ENCODE data around the gene KLRF1. TPM values are rescaled to one million over a fixed set of nuclear protein-coding genes. Genes with fewer than 3 reads are reported as not detected.
"Not testable (repeated sequence)": the region's sequence is repeated elsewhere in the genome, so short reads cannot be mapped to it uniquely, and the experiment has no call there.

The KLRF1 gene
- total RNA-seq, 1 experiment from 2014 or later, result not detected

DNA sequence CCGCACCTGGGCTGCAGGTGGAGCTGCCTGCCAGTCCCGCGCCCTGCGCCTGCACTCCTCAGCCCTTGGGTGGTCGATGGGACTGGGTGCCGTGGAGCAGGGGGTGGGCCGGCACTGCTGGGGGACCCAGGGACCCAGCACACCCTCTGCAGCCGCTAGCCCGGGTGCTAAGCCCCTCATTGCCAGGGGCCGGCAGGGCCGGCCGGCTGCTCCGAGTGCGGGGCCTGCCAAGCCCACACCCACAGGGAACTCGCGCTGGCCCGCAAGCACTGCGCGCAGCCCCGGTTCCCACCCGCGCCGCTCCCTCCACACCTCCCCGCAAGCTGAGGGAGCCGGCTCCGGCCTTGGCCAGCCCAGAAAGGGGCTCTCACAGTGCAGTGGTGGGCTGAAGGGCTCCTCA lies 48.8 kb downstream of the KLRF1 start:
- CTCF ChIA-PET; intact Hi-C loops (cut with micrococcal nuclease); H3K36me3 ChIP-seq (ENCODE audit: control insufficient read depth in 1 of 2, insufficient read depth in 2 of 2, low read length in 2 of 2); H3K9me3 ChIP-seq (ENCODE audit: control insufficient read depth in 1 of 2, insufficient read depth in 1 of 2, low read depth in 1 of 2, low read length in 2 of 2); H3K4me2 ChIP-seq (ENCODE audit: low read length); ATAC-seq; BruUV-seq (replicated peaks); DNase-seq (ENCODE audit: low read depth, low spot score); H3K4me1 ChIP-seq (ENCODE audit: control insufficient read depth in 1 of 2, insufficient read depth in 2 of 2, low read length in 2 of 2); H3K4me3 ChIP-seq (replicated peaks in 1 of 2; ENCODE audit: low read depth in 1 of 2, low read length in 2 of 2); H3K9me2 ChIP-seq (ENCODE audit: insufficient read depth); H4K20me1 ChIP-seq (ENCODE audit: insufficient read depth); H3K9ac ChIP-seq (ENCODE audit: low read length); H2AFZ ChIP-seq (ENCODE audit: low read depth, low read length, poor library complexity, severe bottlenecking); H3K27ac ChIP-seq (ENCODE audit: low read depth, low read length); H3K79me2 ChIP-seq (ENCODE audit: insufficient read depth, low read length); POLR2A ChIA-PET; RAD21 ChIA-PET (ENCODE audit: low non-redundant PET in 1 of 2, low total read pairs in 2 of 2, uncharacterized antibody in 2 of 2, unreplicated experiment in 2 of 2): not testable (repeated sequence)
- H3K27me3 ChIP-seq (ENCODE audit: insufficient read depth, low read length), result peaks cover 41% of the 10 kb centered on the region

DNA sequence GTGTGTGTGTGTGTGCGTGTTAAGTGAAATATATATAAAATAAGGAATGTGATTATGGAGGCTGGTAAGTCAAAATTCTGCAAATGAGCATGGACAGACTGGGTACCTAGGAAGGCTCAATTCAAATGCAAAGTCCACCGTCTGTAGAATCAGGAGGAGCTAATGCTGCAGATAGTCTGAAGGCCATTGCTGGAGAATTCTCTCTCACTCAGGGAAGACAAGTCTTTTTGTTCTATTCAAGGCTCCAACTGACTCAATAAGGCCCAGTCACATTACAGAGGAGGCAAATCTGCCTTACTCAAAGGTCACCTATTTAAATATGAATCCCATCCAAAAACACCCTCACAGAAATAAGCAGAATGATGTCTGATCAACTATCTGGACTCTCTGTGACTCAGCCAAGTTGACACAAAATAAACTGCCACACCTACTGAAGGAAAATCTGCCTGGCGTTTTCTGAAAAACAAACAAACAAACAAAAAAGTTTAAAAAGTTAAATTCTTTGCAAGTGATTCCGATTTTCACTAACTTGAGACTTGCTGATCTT lies 53.3 kb downstream of the KLRF1 start:
- Histone ChIP-seq H3K36me3 (ENCODE audit: control insufficient read depth in 1 of 2, insufficient read depth in 2 of 2, low read length in 2 of 2) (no peaks in the 10 kb centered on the region), H3K9ac (ENCODE audit: low read length) (no peak overlapping the region), H3K4me2 (ENCODE audit: low read length) (no peak overlapping the region), H3K27me3 (ENCODE audit: insufficient read depth, low read length) (peaks cover 32% of the 10 kb centered on the region), H4K20me1 (ENCODE audit: insufficient read depth) (no peaks in the 10 kb centered on the region; the same call in 1 of the 2 replicates), H3K9me2 (ENCODE audit: insufficient read depth) (no peaks in the 10 kb centered on the region), H3K9me3 (ENCODE audit: control insufficient read depth in 1 of 2, insufficient read depth in 1 of 2, low read depth in 1 of 2, low read length in 2 of 2) (no peaks in the 10 kb centered on the region), H3K4me3 (replicated peaks in 1 of 2; ENCODE audit: low read depth in 1 of 2, low read length in 2 of 2) (no peak overlapping the region), H3K79me2 (ENCODE audit: insufficient read depth, low read length) (no peaks in the 10 kb centered on the region), H3K4me1 (ENCODE audit: control insufficient read depth in 1 of 2, insufficient read depth in 2 of 2, low read length in 2 of 2) (no peaks in the 10 kb centered on the region), H3K27ac (ENCODE audit: low read depth, low read length) (no peak overlapping the region), H2AFZ (ENCODE audit: low read depth, low read length, poor library complexity, severe bottlenecking) (no peak overlapping the region)
- intact Hi-C loops (cut with micrococcal nuclease), result no loop called here
- no TSS peak for BruUV-seq (replicated peaks)
- no peak for ATAC-seq
- RAD21 ChIA-PET (ENCODE audit: low non-redundant PET in 1 of 2, low total read pairs in 2 of 2, uncharacterized antibody in 2 of 2, unreplicated experiment in 2 of 2), result no interaction called here
- POLR2A ChIA-PET, result no interaction called here
- TF ChIP-seq RAD21 (IDR thresholded peaks at IDR 0.05; ENCODE audit: low read depth), result no peak
- TF ChIP-seq, protein P1, sequence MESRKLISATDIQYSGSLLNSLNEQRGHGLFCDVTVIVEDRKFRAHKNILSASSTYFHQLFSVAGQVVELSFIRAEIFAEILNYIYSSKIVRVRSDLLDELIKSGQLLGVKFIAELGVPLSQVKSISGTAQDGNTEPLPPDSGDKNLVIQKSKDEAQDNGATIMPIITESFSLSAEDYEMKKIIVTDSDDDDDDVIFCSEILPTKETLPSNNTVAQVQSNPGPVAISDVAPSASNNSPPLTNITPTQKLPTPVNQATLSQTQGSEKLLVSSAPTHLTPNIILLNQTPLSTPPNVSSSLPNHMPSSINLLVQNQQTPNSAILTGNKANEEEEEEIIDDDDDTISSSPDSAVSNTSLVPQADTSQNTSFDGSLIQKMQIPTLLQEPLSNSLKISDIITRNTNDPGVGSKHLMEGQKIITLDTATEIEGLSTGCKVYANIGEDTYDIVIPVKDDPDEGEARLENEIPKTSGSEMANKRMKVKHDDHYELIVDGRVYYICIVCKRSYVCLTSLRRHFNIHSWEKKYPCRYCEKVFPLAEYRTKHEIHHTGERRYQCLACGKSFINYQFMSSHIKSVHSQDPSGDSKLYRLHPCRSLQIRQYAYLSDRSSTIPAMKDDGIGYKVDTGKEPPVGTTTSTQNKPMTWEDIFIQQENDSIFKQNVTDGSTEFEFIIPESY (IDR thresholded peaks at IDR 0.05; ENCODE audit: extremely low read depth, insufficient replicate concordance, low read length), result no peak
- TF ChIP-seq, protein P2, sequence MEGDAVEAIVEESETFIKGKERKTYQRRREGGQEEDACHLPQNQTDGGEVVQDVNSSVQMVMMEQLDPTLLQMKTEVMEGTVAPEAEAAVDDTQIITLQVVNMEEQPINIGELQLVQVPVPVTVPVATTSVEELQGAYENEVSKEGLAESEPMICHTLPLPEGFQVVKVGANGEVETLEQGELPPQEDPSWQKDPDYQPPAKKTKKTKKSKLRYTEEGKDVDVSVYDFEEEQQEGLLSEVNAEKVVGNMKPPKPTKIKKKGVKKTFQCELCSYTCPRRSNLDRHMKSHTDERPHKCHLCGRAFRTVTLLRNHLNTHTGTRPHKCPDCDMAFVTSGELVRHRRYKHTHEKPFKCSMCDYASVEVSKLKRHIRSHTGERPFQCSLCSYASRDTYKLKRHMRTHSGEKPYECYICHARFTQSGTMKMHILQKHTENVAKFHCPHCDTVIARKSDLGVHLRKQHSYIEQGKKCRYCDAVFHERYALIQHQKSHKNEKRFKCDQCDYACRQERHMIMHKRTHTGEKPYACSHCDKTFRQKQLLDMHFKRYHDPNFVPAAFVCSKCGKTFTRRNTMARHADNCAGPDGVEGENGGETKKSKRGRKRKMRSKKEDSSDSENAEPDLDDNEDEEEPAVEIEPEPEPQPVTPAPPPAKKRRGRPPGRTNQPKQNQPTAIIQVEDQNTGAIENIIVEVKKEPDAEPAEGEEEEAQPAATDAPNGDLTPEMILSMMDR (IDR thresholded peaks at IDR 0.05 in 2 of 3, conservative IDR thresholded peaks at IDR 0.05 in 1 of 3; ENCODE audit: borderline replicate concordance in 1 of 3, insufficient read depth in 1 of 3, low read depth in 2 of 3, low read length in 2 of 3), result no peak
- TF ChIP-seq FOSL1 (IDR thresholded peaks at IDR 0.05; ENCODE audit: low read depth), result no peak
- no peak for TF ChIP-seq SRF (IDR thresholded peaks at IDR 0.05; ENCODE audit: low read depth)
- CTCF ChIA-PET, result no interaction called here
- no peak for DNase-seq (ENCODE audit: low read depth, low spot score)
